ENCODE results near the gene PSMC4. TPM values are rescaled to one million over a fixed set of nuclear protein-coding genes. Genes with fewer than 3 reads are reported as not detected.
A peak's percentile ranks its signal among the peaks of the same experiment; 100 is the strongest.
"Not testable (repeated sequence)": the region's sequence is repeated elsewhere in the genome, so short reads cannot be mapped to it uniquely, and the experiment has no call there.

PSMC4 gene
- total and polyA plus RNA-seq, 2 experiments from 2014 or later: 85.4 to 94.7 TPM

- TF ChIP-seq, protein P1, sequence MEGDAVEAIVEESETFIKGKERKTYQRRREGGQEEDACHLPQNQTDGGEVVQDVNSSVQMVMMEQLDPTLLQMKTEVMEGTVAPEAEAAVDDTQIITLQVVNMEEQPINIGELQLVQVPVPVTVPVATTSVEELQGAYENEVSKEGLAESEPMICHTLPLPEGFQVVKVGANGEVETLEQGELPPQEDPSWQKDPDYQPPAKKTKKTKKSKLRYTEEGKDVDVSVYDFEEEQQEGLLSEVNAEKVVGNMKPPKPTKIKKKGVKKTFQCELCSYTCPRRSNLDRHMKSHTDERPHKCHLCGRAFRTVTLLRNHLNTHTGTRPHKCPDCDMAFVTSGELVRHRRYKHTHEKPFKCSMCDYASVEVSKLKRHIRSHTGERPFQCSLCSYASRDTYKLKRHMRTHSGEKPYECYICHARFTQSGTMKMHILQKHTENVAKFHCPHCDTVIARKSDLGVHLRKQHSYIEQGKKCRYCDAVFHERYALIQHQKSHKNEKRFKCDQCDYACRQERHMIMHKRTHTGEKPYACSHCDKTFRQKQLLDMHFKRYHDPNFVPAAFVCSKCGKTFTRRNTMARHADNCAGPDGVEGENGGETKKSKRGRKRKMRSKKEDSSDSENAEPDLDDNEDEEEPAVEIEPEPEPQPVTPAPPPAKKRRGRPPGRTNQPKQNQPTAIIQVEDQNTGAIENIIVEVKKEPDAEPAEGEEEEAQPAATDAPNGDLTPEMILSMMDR (IDR thresholded peaks at IDR 0.05; ENCODE audit: poor library complexity): no peak
- TF ChIP-seq EZH2phosphoT487 (IDR thresholded peaks at IDR 0.05; ENCODE audit: low read depth, severe bottlenecking, unreplicated experiment): no peak
- TF ChIP-seq EZH2 (IDR thresholded peaks at IDR 0.05; ENCODE audit: borderline replicate concordance): no peak
- H3K79me2 ChIP-seq: no peaks in the 10 kb centered on the region
- no peak overlapping the region for H3K4me2 ChIP-seq
- no peak overlapping the region for H2AFZ ChIP-seq
- no peak overlapping the region for H3K27ac ChIP-seq
- H4K20me1 ChIP-seq (ENCODE audit: insufficient read depth, poor library complexity, severe bottlenecking): no peaks in the 10 kb centered on the region
- no peaks in the 10 kb centered on the region for H3K9me3 ChIP-seq (ENCODE audit: low read depth)
- no peaks in the 10 kb centered on the region for H3K9me2 ChIP-seq (replicated peaks; ENCODE audit: insufficient read depth)
- no peaks in the 10 kb centered on the region for H3K27me3 ChIP-seq
- H3K4me3 ChIP-seq: no peak overlapping the region
- no peaks in the 10 kb centered on the region for H3K4me1 ChIP-seq (ENCODE audit: insufficient read depth)
- no peak for DNase-seq (ENCODE audit: low spot score)
- H3K36me3 ChIP-seq (replicated peaks; ENCODE audit: insufficient read depth, low read depth): no peaks in the 10 kb centered on the region
- 97% methylated on average over 7 of the region's 7 CpGs for WGBS (ENCODE audit: low lambda C conversion rate, missing lambda C conversion rate)
These were observed 17.1 kb upstream of the PSMC4 start for GRCh38 chr19:39953915-39954314.

- 91% methylated on average over 5 of the region's 5 CpGs for WGBS (ENCODE audit: low lambda C conversion rate, missing lambda C conversion rate)
- not testable (repeated sequence) for H3K27ac ChIP-seq; DNase-seq (ENCODE audit: low spot score)
These were observed 13.1 kb upstream of the PSMC4 start for GRCh38 chr19:39957886-39958285.

DNA sequence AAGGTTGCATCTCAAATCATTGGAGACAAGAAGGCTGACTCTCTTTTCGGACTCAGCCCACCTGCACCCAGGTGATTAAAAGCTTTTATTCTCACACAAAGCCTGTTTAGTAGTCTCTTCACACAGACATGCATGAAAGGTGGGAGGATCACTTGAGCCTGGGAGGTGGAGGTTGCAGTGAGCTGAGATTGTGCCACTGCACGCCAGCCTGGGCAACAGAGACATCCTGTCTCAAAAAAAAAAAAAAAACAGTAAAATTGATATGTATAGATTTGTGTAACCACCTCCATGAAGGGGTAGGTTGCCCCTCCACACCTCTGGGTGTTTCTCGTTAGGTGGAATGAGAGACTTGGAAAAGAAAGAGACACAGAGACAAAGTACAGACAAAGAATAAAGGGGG, 12.0 kb upstream of the PSMC4 start:
- not testable (repeated sequence) for H3K27ac ChIP-seq; H2AFZ ChIP-seq; H3K4me2 ChIP-seq; H3K4me3 ChIP-seq; H3K79me2 ChIP-seq; H3K9me3 ChIP-seq (ENCODE audit: low read depth); H3K4me1 ChIP-seq (ENCODE audit: insufficient read depth); H4K20me1 ChIP-seq (ENCODE audit: insufficient read depth, poor library complexity, severe bottlenecking); DNase-seq (ENCODE audit: low spot score); H3K9me2 ChIP-seq (replicated peaks; ENCODE audit: insufficient read depth); H3K27me3 ChIP-seq; H3K36me3 ChIP-seq (replicated peaks; ENCODE audit: insufficient read depth, low read depth)
- 89% methylated on average over 3 of the region's 3 CpGs for WGBS (ENCODE audit: low lambda C conversion rate, missing lambda C conversion rate)

More at GRCh38 chr19:39957886-39958285, 13.1 kb upstream of the PSMC4 start:
- H3K79me2 ChIP-seq; H2AFZ ChIP-seq; H3K9me3 ChIP-seq (ENCODE audit: low read depth); H3K36me3 ChIP-seq (replicated peaks; ENCODE audit: insufficient read depth, low read depth); H3K4me3 ChIP-seq; H4K20me1 ChIP-seq (ENCODE audit: insufficient read depth, poor library complexity, severe bottlenecking); H3K4me2 ChIP-seq; H3K27me3 ChIP-seq; H3K9me2 ChIP-seq (replicated peaks; ENCODE audit: insufficient read depth); H3K4me1 ChIP-seq (ENCODE audit: insufficient read depth): not testable (repeated sequence)

DNA sequence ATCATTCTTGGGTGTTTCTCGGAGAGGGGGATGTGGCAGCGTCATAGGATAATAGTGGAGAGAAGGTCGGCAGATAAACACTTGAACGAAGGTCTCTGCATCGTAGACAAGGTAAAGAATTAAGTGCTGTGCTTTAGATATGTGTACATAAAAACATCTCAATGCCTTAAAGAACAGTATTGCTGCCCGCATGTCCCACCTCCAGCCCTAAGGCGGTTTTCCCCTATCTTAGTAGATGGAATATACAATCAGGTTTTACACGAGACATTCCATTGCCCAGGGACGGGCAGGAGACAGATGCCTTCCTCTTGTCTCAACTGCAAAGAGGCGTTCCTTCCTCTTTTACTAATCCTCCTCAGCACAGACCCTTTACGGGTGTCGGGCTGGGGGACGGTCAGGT, 11.6 kb upstream of the PSMC4 start:
- DNase-seq (ENCODE audit: low spot score); H2AFZ ChIP-seq; H3K27ac ChIP-seq; H3K9me2 ChIP-seq (replicated peaks; ENCODE audit: insufficient read depth); H3K36me3 ChIP-seq (replicated peaks; ENCODE audit: insufficient read depth, low read depth); H3K4me1 ChIP-seq (ENCODE audit: insufficient read depth); H3K27me3 ChIP-seq; H3K4me2 ChIP-seq; H3K9me3 ChIP-seq (ENCODE audit: low read depth); H3K4me3 ChIP-seq; H4K20me1 ChIP-seq (ENCODE audit: insufficient read depth, poor library complexity, severe bottlenecking); H3K79me2 ChIP-seq: not testable (repeated sequence)
- WGBS (ENCODE audit: low lambda C conversion rate, missing lambda C conversion rate): 57% methylated on average over 13 of the region's 13 CpGs

DNA sequence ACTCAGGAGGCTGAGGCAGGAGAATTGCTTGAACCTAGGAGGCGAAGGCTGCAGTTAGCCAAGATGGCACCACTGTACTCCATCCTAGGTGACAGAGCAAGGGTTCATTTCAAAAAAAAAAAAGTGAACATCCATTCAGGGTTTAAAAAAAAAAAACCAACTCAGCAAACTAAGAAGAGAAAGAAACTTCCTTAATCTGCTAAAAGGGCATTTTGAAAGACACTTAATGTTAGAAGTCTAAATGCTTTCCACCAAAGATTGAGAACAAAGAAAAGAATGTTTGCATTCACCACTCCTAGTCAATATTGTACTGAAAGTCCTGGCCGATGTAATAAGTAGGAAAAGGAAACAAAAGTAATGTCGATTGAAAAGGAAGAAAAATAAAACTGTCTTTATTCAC, 7.1 kb upstream of the PSMC4 start:
- TF ChIP-seq, protein P1 (IDR thresholded peaks at IDR 0.05; ENCODE audit: poor library complexity): no peak
- TF ChIP-seq EZH2phosphoT487 (IDR thresholded peaks at IDR 0.05; ENCODE audit: low read depth, severe bottlenecking, unreplicated experiment): no peak
- TF ChIP-seq EZH2 (IDR thresholded peaks at IDR 0.05; ENCODE audit: borderline replicate concordance): no peak
- H3K36me3 ChIP-seq (replicated peaks; ENCODE audit: insufficient read depth, low read depth): no peaks in the 10 kb centered on the region
- H3K4me1 ChIP-seq (ENCODE audit: insufficient read depth): no peaks in the 10 kb centered on the region
- no peaks in the 10 kb centered on the region for H3K9me3 ChIP-seq (ENCODE audit: low read depth)
- no peaks in the 10 kb centered on the region for H3K9me2 ChIP-seq (replicated peaks; ENCODE audit: insufficient read depth)
- no peak overlapping the region for H3K4me3 ChIP-seq
- H4K20me1 ChIP-seq (ENCODE audit: insufficient read depth, poor library complexity, severe bottlenecking): no peaks in the 10 kb centered on the region
- H3K79me2 ChIP-seq: no peaks in the 10 kb centered on the region
- H3K4me2 ChIP-seq: peak overlapping the region; percentile 51
- no peak overlapping the region for H2AFZ ChIP-seq
- WGBS (ENCODE audit: low lambda C conversion rate, missing lambda C conversion rate): 78% methylated on average over 3 of the region's 3 CpGs
- no peak for DNase-seq (ENCODE audit: low spot score)
- no peak overlapping the region for H3K27ac ChIP-seq
- no peaks in the 10 kb centered on the region for H3K27me3 ChIP-seq

Data from hepatocyte (in vitro differentiated cells).